Embryonic facial prominence (tissue), 1 donor: ENCODE data around the gene ILDR1.

Experiments
- DNase-seq: peaks from one replicate; pipeline ENCODE4 v3.0.0-alpha.2; 2016; ENCODE audit errors: extremely low spot score

Gene ILDR1

DNA sequence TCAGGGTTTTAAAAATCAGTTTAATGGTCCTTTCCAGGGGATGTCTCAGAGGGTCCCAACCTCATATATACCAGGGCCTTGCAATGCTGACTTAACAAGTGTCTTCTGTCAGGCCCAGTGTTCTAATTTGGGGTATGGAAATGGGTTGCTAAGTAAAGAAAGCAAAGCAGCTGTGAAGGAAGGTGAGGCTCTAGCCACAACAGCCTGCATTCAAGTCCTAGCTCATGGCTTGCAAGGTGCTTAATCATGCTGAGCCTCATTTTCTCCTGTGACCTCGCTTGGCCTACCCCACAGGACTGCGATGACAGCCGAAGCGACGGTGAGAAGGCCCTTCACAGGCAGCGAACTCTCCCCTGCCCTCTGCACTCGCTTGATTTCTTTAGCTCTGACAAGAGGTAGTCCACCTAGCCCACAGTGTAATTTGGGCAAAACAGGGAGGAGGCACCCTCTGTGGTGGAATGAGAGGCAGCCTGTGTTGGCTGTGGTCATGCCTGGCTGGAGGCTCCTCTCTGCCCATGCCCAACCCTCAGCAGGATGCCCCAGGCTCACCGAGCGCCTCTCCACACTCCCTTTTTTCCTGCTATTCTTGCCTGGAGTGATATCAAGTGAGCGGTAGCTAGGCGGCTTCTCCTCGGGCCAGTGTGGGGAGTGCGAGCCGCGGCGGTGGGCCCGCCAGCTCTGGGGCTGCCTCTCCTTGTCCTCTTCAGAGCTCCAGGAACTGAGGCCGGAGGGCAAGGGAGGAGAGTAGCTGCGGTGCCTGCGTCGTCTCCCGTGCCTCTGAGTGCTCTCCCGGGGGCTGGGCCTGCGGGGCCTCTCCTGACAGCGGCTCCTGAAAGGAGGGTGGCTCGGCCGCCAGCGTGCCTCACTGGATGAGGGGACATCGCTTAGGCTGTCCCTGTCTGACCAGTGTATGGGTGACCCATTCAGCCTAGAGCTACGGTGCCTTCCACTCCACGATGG, 29.2 kb downstream of the ILDR1 start:
- DNase-seq = no peak

DNA sequence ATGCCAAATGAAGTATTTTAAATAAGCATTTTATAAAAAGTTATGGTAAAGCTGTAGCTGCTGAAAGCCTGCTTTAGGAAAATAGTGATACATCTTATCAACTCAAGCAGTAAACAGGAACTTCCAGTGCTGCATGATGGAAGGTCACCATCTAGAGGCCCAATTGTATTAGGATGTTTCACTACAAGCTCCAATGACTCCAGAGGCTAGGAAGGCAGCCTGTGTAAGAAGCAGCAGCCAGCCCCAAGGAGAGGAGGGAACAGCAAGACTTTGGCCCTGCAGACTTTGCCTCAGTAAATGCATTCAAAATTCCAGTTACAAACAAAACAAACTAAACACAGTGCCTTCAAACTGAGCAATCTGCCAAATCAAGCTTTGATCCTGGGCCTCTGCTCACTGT, 32.1 kb downstream of the ILDR1 start:
- no peak for DNase-seq

DNA sequence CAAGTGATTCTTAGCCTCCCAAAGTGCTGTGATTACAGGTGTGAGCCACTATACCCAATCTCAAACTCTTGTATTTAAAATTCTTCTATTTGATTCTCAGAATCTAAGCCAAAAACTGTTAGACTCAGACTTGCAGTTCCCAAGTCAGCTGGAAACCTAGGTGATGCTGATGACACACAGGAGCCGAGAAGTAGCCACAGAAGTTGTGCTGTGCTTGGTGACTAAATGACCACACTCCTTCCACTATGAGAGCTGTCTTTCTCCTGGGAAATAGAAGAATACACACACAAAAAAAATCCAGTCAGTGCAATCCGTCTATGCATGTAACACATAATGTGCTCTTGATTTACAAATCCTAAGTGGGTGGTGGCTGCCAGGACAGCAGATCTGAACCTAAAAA, 33.9 kb downstream of the ILDR1 start:
- DNase-seq = no peak

DNA sequence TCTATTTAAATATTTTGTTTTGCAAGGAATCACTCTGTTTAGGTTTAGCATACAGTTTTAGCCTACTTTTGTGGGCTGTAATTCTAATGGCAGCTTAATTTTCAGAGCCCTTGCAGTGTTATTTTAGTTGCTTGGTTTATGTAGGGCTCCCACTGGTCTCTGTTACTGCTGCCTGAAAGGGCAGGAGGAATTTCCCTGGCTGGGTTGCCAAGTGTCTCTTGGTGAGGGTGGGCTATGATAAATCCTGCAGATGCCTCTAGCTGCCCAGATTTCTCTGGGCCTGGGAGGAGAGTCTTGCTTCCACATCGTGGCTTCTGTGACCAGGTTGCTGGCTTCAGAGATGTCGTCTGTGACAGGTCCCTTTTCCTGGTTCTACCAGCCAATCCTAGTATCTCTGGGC, 36.2 kb downstream of the ILDR1 start:
- DNase-seq = no peak

DNA sequence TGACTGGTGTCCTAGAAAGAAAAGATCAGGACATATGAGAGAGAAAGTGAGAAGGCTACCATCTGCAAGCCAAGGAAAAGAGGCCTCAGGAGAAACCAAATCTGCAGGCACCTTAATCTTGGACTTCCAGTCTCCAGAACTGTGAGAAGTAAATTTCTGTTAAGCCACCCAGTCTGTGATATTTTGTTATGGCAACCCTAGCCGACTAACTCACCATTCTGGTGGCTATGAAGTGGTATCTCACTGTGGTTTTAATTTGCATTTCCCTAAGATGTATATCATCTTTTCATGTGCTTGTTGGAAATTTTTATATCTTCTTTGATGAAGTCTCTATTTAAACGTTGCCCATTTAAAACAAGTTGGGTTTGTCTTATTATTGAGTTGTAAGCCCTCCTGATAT, 40.6 kb downstream of the ILDR1 start:
- no peak for DNase-seq

DNA sequence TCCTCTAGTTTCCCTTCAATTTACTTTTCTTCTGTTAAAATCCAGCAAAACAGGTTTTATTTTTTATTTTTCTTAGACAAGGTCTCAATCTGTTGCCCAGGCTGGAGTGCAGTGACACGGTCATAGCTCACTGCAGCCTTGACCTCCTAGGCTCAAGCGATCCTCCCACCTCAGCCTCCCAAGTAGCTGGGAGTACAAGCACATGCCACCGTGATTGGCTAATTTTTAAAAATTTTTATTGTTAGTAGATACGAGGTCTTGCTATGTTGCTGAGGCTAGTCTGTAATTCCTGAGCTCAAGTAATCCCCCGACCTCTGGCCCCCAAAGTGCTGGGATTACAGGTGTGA, 41.6 kb downstream of the ILDR1 start:
- no peak for DNase-seq

DNA sequence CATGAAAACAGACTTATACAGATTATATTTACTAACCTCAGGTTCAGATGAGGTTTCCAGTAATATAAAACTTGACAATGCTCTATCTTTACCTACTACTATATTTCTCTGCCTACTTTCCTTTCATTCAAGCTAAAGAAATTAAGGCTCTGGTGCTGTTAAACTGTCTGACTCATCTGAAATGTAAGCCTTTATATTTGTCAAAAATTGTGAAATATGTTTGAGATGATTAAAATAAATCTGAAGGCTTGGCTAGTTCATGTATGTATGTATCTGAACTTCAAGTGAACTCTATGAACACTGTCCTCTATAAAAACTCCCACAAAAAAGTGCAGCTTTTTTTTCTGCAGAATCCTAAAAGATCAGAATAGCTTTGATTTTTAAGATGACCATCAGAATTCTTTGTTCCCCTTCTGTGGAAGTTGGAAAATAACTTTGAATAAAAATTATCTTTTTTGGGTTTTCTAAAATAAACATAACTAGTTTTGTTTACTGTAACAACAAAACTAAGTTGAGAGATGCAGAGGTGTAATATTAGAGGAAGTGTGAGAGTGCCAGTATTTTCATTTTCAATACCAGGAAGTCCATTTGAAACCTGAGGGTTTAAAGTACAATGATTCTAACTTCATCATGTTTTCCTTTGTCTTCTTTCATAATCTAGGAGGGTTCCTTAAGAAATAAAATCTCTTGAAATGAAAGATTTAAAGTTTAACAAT, 42.2 kb downstream of the ILDR1 start:
- no peak for DNase-seq

DNA sequence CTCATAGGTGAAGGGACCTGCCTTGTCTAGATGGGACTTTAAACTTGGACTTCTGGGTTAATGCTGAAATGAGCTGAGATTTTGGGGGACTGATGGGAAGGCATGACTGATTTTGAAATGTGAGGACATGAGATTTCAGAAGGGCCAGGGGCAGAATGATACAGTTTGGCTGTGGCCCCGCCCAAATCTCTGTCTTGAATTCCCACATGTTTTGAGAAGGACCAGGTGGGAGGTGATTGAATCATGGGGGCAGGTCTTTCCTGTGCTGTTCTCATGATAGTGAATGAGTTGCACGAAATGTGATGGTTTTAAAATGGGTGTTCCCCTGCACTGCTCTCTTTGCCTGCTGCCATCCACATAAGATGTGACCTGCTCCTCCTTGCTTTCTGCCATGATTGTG, 42.8 kb downstream of the ILDR1 start:
- no peak for DNase-seq

DNA sequence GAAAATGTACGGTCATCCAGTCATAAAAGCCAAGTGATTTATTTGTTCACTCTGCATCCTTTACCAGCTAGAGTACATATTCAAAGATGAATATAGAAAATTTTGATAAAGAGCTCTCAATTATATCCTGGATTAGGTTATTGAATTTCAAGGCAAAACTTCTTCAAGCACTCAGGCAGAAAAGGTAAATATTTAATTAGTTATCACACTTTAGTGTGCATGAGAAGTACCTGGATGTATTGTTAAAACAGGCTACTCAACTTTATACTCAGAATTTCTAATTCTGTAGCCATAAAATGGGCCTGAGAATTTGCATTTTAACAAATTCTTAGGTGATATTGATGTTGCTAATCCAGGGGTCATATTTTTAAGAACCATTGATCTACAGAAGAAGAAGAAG, 45.3 kb downstream of the ILDR1 start:
- no peak for DNase-seq

DNA sequence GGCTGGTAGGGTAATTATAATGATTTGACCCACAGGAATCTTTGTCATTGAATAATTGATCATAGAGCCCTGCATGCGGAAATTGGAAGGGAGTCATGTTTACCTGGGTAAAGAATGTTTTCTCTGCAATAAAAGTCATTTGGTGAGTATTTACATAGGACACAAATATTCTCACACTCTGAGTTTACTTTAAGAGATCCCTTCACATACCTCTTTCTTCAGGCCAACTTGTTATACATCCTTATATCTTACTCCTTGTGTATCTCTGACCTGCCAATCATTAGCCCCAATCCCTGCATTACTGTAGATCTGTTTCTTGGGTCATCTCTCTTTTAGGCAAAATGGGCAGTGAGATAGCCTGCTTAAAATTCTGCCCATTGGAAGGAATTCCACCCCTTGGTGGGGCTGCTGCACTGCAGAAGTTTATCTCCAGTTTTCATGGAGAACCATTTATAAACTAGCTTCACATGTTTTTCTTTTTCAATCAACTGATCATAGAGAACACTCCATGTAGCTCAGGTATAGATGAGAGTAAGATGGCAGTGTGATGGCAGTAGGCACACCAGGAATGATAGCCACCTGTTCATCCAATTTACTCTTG, 46.2 kb downstream of the ILDR1 start:
- no peak for DNase-seq

DNA sequence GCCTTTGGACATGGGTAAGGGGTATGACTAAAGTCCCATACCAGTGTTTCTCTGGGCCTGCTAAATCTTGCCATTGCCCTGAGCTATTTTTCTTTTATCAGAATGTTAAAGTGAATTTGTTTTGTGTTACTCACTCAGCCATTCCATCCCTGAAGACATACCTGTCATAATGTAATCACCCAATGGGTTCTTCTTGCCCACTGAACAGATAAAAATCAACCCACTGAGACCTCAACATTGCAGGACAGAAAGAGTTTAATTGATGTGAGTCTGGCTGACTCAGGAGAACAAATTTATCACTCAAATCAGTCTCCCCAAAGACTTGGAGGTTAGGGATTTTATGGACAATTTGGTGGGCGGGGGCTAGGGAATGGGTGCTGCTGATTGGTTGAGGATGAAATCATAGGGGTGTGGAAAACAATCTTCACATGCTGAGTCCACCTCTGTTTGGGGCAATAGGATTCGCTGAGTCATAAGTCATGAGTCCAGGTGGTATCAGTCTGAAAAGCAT, 47.4 kb downstream of the ILDR1 start:
- DNase-seq = no peak

DNA sequence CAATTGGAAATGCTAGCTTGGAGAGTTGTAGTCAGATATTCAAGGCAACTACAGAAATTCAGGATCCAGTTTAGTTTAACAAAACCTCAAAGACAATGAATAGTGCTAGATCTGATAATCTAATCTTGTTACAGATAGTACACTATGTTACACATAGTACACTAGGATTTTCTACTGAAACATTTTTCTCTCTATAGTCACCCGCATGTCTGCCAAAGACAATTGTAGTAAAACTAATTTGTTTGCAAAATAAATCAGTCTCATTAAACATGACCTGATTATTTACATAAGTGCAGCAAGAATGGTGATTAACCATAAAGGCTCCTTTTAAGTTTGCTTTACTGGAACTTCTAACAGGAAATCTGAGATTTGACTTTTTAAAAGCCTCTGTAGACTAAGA, 52.0 kb downstream of the ILDR1 start:
- no peak for DNase-seq

DNA sequence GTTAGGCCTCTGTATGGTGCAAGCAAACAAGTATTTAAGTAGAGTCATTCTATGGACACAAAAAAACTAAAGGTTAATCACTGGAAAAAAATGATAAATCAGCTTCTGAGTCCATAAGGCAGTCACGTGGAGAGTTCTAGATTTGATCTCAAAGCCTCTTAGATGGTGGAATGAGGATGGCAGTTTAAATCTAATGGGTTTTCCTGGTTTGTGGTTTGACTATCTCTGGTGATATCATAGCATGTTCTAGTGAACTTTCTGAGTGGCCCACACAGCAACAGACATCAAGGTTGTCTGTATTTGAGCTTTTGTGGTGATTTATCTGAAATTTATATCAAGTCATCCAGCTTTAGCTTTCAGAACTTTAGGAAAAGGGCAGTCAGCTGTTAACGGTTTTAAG, 52.4 kb downstream of the ILDR1 start:
- DNase-seq = no peak

DNA sequence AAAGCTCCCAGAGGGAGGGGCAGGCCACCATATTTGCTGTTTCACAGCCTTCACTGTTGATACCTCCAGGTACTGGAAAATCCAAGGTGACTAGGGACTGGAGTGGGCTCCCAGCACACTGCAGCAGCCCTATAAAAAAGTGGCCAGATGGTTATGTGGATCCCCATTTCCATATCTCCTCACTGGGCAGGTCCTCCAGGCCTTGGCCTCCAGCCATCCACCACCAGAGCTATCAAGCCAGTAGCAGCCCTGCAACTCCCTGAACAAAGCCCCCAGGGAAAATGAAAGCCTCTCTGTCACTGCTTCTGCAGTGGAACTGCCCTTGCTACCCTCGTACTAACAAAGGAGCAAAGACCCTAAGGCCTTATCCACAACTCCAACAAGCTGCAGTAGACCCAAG, 58.4 kb downstream of the ILDR1 start:
- DNase-seq = no peak

DNA sequence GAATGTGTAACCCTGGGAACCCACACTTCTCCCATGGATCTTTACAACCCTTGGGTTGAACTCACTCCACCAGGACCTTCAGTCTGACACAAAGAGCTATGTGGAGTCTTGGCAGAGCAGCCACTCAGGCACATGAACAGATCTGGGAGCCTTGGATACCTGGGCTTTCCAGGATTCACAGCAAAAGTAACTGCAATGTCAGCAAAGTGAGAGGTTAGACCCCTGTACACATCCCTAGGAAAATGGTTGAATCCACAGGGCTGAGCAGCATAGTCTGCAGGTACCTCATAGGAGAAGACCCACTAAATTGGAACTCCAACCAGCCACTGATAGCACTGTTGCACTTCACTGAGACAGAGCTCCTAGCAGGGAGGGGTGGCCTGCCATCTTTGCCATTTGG, 59.6 kb downstream of the ILDR1 start:
- no peak for DNase-seq

DNA sequence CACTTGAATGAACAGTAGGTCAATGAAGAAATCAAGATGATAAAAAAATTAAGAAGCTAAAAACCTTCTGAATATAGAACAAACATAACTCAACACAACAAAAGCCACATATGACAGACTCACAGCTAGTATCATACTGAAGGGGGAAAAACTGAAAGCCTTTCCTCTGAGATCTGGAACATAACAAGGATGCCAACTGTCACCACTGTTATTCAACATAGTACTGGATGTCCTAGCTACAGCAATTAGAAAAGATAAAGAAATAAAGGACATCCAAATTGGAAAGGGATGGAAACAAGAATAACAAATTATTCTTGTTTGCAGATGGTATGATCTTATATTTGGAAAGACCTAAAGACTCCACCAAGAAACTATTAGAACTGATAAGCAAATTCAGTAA, 60.8 kb downstream of the ILDR1 start:
- DNase-seq = no peak

DNA sequence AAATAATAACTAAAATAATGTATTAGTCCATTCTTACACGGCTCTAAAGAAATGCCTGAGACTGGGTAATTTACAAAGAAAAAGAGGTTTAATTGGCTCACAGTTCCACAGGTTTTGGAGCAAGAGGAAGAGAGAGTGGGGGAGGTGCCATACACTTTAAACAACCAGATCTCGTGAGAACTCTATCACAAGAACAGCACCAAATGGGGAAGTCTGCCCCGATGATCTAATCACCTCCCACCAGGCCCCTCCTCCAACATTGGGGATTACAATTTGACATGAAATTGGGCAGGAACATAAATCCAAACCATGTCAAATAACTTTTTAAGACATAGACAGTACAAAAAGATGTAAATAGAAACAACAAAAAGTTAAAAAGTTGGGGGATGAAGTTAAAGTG, 63.2 kb downstream of the ILDR1 start:
- no peak for DNase-seq

DNA sequence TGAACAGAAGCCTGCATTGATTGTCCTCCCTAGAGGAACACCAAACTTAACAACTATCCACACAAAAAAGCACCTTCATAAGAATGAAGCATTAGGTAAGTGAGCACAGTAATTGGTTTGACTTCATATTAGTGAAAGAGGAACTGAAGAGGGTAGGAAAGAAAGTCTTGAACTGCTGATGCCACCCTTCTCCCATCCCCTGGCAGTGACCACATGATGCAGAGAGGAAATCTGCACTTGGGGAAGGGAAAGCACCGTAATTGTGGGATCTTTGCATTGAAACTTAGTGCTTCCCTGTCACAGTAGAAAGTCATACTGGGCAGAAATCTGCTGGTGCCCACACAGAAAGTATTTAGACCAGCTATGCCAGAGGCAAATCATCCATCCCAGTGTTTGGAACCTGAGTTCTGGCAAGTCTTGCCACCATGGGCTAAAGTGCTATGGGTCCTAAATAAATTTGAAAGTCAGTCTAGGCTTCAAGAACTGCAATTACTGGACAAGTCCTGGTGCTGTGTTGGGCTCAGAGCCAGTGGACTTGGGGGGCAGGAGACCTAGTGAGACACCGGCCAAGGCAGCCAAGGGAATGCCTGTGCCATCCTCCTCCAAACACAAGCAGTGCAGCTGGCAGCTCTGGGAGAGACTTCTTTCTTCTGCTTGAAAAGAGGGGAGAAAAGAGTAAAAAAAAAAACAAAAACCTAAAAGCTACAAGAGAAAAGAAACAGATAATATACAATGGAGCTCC, 64.2 kb downstream of the ILDR1 start:
- DNase-seq = no peak

DNA sequence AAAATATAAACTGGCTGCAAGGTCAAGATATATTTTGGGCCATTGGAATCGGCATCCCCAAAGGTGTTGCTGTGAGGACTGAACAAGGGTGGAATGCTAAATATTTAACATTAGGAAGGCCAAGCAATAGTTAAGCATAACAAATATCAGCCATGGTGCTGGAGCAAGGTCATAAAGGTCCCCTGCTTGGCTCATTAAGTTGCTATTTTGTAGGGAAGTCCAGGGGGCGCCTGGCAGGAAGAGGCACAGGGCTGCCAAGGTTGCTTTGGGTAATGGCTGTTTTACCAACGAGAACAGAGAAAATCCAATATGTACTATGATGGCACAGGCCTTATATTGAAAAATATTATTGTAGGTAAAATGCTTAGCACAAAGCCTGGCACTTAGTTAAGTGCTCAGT, 65.7 kb downstream of the ILDR1 start:
- no peak for DNase-seq

DNA sequence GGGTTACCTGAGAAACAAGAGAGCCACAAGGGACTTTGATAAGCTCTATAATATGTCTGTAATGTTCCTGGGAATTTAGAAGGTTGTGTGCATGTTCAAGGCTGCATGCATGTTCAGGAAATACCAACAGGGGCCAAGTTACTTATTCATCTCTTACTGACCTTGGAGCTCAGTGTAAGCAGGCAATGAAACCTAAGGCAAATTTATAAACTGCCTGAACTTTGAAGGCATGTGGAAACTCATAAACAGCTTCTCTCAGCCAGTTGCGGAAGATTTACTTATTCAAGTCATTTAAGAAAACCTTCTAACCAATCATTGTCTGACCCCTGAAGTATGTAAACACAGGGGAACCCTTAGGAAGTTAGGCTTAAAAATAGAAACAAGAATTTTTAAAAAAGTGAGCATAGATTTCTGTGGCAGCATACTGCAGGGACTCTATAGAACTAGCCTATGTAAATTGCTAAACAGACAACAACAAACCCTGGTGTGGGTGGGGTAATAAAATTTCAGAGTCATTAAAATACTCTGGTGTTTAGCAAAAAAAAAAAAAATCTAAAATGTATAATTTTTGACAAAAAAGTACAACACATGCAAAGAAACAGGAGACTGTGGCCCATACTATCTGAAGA, 70.6 kb downstream of the ILDR1 start:
- no peak for DNase-seq

DNA sequence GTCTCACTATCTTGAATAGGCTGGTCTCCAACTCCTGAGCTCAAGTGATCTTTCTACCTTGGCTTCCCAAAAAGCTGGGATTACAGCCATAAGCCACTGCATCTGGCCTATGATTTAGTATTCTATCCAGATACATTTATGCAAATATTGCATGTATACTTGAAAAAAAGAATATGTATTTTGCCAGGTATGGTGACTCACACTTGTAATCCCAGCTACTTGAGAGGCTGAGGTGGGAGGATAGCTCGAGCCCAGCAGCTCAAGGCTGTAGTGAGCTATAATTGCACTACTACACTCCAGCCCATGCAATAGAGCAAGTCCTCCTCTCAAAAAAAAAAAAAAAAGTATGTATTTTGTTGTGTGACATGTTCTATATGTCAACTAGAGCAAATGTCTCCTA, 73.4 kb downstream of the ILDR1 start:
- no peak for DNase-seq

DNA sequence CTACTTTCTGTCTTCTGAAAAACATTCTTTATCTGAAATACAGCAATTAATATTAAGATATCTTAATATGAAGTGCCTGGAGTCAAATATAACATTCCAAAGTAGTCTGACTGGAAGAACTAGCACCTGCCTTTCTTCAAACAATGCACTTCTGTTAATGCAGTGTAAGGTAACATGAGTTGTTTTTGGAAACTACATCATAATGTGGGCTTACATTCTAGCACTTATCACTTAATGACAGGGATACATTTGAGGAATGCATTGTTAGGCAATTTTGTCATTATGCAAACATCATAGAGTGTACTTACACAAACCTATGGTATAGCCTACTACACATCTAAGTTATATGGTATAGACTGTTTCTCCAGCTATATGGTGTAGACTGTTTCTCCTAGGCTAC, 78.6 kb downstream of the ILDR1 start:
- DNase-seq = peak; percentile 10
